Effector memory CD8-positive, alpha-beta T cell (primary cell): Measurements from ENCODE around the gene DRD4.
"Not testable (repeated sequence)": the region's sequence is repeated elsewhere in the genome, so short reads cannot be mapped to it uniquely, and the experiment has no call there.

Experiments
- ATAC-seq: fragments of 150-1000 bp; cut with Tn5 transposase; replicated peaks from 2 replicates; pipeline ENCODE4 v1.10.0; 2021; ENCODE audit warnings: mild to moderate bottlenecking, moderate library complexity
- DNase-seq, 3 experiments: peaks; one replicate each; pipeline ENCODE4 v3.0.0; 2021
- H3K27ac Mint-ChIP-seq, 2 donors: one replicate each; pipeline ENCODE4 v1.8.0; 2022; ENCODE audit warnings: mild to moderate bottlenecking in 2 of 2, mixed read lengths in 2 of 2, moderate library complexity in 2 of 2
- H3K27me3 Mint-ChIP-seq, 2 donors: one replicate each; pipeline ENCODE4 v1.8.0; 2022; ENCODE audit warnings: mixed read lengths in 2 of 2
- H3K36me3 Mint-ChIP-seq: one replicate; pipeline ENCODE4 v1.8.0; 2022; ENCODE audit warnings: mild to moderate bottlenecking, moderate library complexity, mixed read lengths; ENCODE audit not compliant: insufficient read depth
- H3K4me1 Mint-ChIP-seq, 2 donors: one replicate each; pipeline ENCODE4 v1.8.0; 2022; ENCODE audit warnings: low read depth in 2 of 2, mixed read lengths in 2 of 2
- H3K4me3 Mint-ChIP-seq, 2 donors: one replicate each; pipeline ENCODE4 v1.8.0; 2022; ENCODE audit warnings: mild to moderate bottlenecking in 2 of 2, mixed read lengths in 2 of 2, moderate library complexity in 2 of 2
- H3K9me3 Mint-ChIP-seq, 2 donors: one replicate each; pipeline ENCODE4 v1.8.0; 2022; ENCODE audit warnings: mixed read lengths in 2 of 2

DRD4 gene

DNA sequence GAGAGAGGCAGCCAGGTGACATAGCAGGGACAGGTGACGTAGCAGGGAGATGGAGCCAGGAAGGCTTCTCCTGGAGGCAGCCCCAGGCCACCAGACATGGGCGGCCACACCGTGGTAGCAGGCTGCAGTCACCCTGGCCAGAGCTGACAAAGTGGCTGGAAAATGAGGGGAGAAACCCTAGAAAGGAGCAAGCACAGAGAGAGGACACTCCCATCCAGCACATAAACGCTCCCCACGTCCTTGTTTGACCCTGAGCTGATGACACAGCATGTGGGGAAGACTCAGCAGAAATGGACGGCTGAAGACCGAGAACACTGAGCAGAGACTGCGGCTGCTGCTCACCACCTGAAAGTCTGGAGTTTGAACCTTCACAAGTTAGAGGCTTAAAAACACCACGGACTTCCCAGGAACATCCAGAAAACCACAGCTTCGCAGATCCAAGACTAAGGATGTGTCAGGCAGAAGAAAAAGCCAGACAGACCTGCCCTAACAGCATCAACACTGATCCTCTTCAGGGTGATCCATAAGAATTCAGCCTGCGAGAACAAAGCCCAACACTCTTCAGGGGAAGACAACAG is 28.7 kb downstream of the DRD4 start:
- no peak overlapping the region for H3K4me3 Mint-ChIP-seq
- DNase-seq (no peak), ATAC-seq (no peak)
- H3K36me3 Mint-ChIP-seq: peaks cover 11% of the 10 kb centered on the region
- H3K4me1 Mint-ChIP-seq: peaks cover 3 to 7% of the 10 kb centered on the region in 2 donors
- peak overlapping the region; percentile 32 to 70 for H3K27ac Mint-ChIP-seq
- no peaks in the 10 kb centered on the region for H3K9me3 Mint-ChIP-seq
- H3K27me3 Mint-ChIP-seq: no peaks in the 10 kb centered on the region

- ATAC-seq: no peak
- H3K9me3 Mint-ChIP-seq: no peaks in the 10 kb centered on the region
- H3K27ac Mint-ChIP-seq: peak overlapping the region in 1 of 2 donors; percentile 63
- no peaks in the 10 kb centered on the region for H3K4me1 Mint-ChIP-seq
- H3K27me3 Mint-ChIP-seq: no peaks in the 10 kb centered on the region
- H3K4me3 Mint-ChIP-seq: no peak overlapping the region
- peaks cover 37% of the 10 kb centered on the region for H3K36me3 Mint-ChIP-seq
- no peak for DNase-seq
Measured at GRCh38 chr11:673866-674265, 36.8 kb downstream of the DRD4 start.

- Mint-ChIP-seq H3K36me3 (peaks cover 37% of the 10 kb centered on the region), H3K9me3 (no peaks in the 10 kb centered on the region), H3K4me1 (no peaks in the 10 kb centered on the region), H3K27me3 (no peaks in the 10 kb centered on the region), H3K4me3 (no peak overlapping the region), H3K27ac (no peak overlapping the region)
- DNase-seq (no peak), ATAC-seq (no peak)
Measured at GRCh38 chr11:674406-674805, 37.3 kb downstream of the DRD4 start.

DNA sequence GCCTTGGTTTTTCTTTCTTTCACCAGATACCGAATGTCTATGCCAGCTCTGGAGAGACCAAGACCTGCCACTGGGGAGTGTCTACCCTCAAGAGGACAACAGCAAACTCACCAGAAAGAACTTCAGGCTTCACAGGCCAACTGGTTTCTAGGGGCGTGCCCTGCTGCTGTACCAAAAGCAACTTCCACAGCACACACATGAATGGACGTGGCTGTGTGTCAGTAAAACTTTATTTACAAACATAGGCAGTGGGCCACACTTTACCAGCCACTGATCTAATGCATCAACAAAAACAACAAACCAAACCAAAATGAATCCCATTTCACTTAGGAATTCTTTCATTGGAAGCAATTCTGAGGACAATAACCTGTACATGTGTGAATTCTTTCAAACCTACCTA is 41.2 kb downstream of the DRD4 start:
- peaks cover 21% of the 10 kb centered on the region for H3K36me3 Mint-ChIP-seq
- H3K4me1 Mint-ChIP-seq: no peaks in the 10 kb centered on the region
- ATAC-seq (no peak), DNase-seq (no peak)
- no peaks in the 10 kb centered on the region for H3K9me3 Mint-ChIP-seq
- no peak overlapping the region for H3K4me3 Mint-ChIP-seq
- peak overlapping the region in 1 of 2 donors; percentile 21 for H3K27ac Mint-ChIP-seq
- no peaks in the 10 kb centered on the region for H3K27me3 Mint-ChIP-seq

DNA sequence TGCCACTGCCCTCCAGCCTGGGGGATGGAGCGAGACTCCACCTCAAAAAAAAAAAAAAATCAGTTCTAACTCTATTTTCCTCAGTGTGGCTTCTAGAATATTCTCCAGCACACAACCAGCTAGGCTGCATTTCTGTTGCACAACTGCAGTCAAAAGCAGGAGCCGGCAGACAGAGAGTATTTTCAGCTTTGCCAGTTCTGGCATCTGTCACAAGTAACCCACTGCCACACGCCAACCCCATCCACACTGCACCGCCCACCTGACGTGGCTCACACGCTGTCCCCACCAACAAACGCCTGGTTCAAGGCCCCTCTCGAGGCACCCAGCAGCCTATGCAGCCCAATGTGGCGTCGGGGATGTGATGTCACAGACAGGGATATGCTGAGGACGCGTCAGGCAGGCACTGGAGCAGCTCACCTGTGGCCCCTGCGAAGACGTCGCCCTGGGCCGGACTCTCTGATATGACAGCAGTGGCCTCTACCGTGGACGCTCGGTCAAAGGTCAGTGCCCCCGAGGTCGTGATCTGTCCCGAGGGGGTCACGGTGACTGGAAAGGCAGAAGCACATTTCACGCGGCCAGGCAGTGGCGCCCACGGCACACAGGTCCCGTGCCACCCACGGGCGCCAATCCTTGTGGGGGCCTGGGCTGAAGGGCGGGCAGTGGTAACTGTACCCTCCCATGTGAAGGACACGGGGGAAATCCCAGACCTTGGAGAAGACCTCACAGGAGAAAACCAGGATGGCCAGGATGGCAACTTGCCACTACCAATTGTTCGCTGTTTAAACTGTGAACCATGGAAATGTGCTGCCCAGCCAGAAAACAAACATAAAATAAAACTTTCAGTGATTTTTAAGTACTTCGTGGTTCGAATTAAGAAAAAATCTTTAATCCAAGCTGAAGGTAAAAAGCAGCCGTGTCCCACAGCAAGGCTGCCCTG is 42.5 kb downstream of the DRD4 start:
- H3K27me3 Mint-ChIP-seq: no peaks in the 10 kb centered on the region
- peaks cover 24% of the 10 kb centered on the region for H3K36me3 Mint-ChIP-seq
- H3K9me3 Mint-ChIP-seq: no peaks in the 10 kb centered on the region
- no peaks in the 10 kb centered on the region for H3K4me1 Mint-ChIP-seq
- H3K4me3 Mint-ChIP-seq: no peak overlapping the region
- DNase-seq: no peak
- H3K27ac Mint-ChIP-seq: no peak overlapping the region
- no peak for ATAC-seq

- H3K27me3 Mint-ChIP-seq: no peaks in the 10 kb centered on the region
- ATAC-seq (no peak), DNase-seq (no peak)
- peak overlapping the region; percentile 63 to 64 for H3K27ac Mint-ChIP-seq
- H3K4me3 Mint-ChIP-seq: no peak overlapping the region
- peaks cover 33% of the 10 kb centered on the region for H3K36me3 Mint-ChIP-seq
- H3K4me1 Mint-ChIP-seq: no peaks in the 10 kb centered on the region
- H3K9me3 Mint-ChIP-seq: no peaks in the 10 kb centered on the region
Measured at GRCh38 chr11:680476-680875, 43.4 kb downstream of the DRD4 start.

DNA sequence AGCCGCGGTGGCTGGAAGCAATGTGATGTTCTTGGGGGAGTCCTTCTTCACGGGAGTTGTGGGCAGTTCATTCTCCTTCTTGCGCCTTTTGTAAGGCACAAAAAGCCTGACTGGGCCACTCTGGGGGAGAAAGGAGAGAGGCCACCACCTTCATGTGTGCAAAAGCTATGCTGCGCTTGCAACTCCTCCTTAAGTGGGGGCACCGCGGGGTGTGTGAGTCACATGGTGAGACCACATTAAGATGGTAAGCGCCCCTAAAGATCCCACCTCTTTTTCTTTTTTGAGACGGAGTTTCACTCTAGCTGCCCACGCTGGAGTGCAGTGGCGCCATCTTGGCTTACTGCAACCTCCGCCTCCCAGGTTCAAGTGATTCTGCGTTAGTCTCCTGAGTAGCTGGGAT is 43.9 kb downstream of the DRD4 start:
- Mint-ChIP-seq H3K36me3 (peaks cover 38% of the 10 kb centered on the region), H3K4me1 (no peaks in the 10 kb centered on the region), H3K4me3 (no peak overlapping the region), H3K9me3 (no peaks in the 10 kb centered on the region), H3K27ac (peak overlapping the region in 1 of 2 donors; percentile 60), H3K27me3 (no peaks in the 10 kb centered on the region)
- DNase-seq (no peak), ATAC-seq (no peak)

GRCh38 chr11:686451-687243 is 49.6 kb downstream of the DRD4 start:
- Mint-ChIP-seq H3K36me3 (peaks cover 49% of the 10 kb centered on the region), H3K9me3 (no peaks in the 10 kb centered on the region), H3K27me3 (no peaks in the 10 kb centered on the region), H3K4me3 (no peak overlapping the region), H3K4me1 (peaks cover 0 to 2% of the 10 kb centered on the region in 2 donors), H3K27ac (peak overlapping the region in 1 of 2 donors; percentile 63)
- DNase-seq: no peak
- ATAC-seq: no peak

GRCh38 chr11:687751-688150 is 50.7 kb downstream of the DRD4 start:
- Mint-ChIP-seq H3K27me3 (no peaks in the 10 kb centered on the region), H3K4me1 (peaks cover 8 to 9% of the 10 kb centered on the region in 2 donors), H3K36me3 (peaks cover 49% of the 10 kb centered on the region), H3K27ac (no peak overlapping the region), H3K9me3 (no peaks in the 10 kb centered on the region), H3K4me3 (no peak overlapping the region)
- DNase-seq (no peak), ATAC-seq (no peak)

DNA sequence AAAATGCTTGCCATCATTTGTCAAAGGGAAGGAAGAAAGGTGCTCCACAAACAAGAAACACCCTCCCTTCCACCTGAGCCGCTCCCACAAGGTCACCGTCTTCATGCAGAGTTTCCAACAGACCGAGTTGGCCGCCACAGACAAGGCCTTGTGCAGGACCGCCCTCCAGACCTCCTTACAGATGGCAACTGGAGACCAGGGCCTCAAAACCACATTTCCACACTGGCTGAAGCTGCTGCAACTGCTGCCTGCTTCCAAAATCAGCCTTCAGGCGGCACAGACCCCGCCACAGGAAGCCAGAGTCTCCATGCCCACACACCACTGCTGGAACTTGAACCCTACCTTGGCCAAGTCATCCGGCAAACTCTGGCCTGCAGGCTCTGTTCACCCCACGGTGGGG is 51.6 kb downstream of the DRD4 start:
- Mint-ChIP-seq H3K4me1 (peaks cover 16% of the 10 kb centered on the region in 2 donors), H3K27me3 (no peaks in the 10 kb centered on the region), H3K27ac (no peak overlapping the region), H3K4me3 (no peak overlapping the region), H3K9me3 (no peaks in the 10 kb centered on the region), H3K36me3 (peaks cover 53% of the 10 kb centered on the region)
- DNase-seq (no peak), ATAC-seq (no peak)

- H3K36me3 Mint-ChIP-seq: peaks cover 44% of the 10 kb centered on the region
Measured at GRCh38 chr11:689625-690024, 52.6 kb downstream of the DRD4 start.

DNA sequence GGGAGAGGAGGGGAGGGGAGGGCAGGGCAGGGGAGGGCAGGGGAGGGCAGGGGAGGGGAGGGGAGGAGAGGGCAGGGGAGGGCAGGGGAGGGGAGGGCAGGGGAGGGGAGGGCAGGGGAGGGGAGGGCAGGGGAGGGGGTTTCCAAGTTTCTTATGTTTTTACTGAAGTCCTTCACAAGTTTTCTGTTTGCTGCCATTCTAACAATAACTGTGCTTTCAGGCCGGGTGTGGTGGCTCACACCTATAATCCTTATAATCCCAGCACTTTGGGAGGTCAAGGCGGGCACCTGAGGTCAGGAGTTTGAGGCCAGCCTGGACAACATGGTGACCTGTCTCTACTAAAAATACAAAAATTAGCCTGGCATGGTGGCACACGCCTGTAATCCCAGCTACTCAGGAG is 53.2 kb downstream of the DRD4 start:
- peaks cover 42% of the 10 kb centered on the region for H3K36me3 Mint-ChIP-seq
- ATAC-seq, H3K4me3 Mint-ChIP-seq, H3K27me3 Mint-ChIP-seq, DNase-seq, H3K9me3 Mint-ChIP-seq, H3K27ac Mint-ChIP-seq: not testable (repeated sequence)
- H3K4me1 Mint-ChIP-seq: peaks cover 19 to 21% of the 10 kb centered on the region in 2 donors

More at GRCh38 chr11:689625-690024, 52.6 kb downstream of the DRD4 start:
- Mint-ChIP-seq H3K4me1 (peaks cover 19 to 21% of the 10 kb centered on the region in 2 donors), H3K9me3 (no peaks in the 10 kb centered on the region), H3K27ac (no peak overlapping the region), H3K27me3 (no peaks in the 10 kb centered on the region), H3K4me3 (no peak overlapping the region)
- ATAC-seq: no peak
- DNase-seq: no peak
